Parathyroid adenoma (tissue), 2 donors: ENCODE measurements around the gene NUP205.
A peak's percentile ranks its signal among the peaks of the same experiment; 100 is the strongest.

Experiments
- H2AFZ ChIP-seq: fragments of 300-600 bp; sonication (generic); one replicate; pipeline ENCODE4 v1.7.0; 2017; ENCODE audit warnings: antibody characterized with exemption, mild to moderate bottlenecking
- H3K27ac ChIP-seq: fragments of 300-600 bp; sonication (generic); one replicate; pipeline ENCODE4 v1.7.0; 2017
- H3K27me3 ChIP-seq: fragments of 300-600 bp; sonication (generic); one replicate; pipeline ENCODE4 v1.7.0; 2017; ENCODE audit warnings: low read length; ENCODE audit not compliant: control insufficient read depth, insufficient read depth
- H3K36me3 ChIP-seq: fragments of 300-600 bp; sonication (generic); one replicate; pipeline ENCODE4 v1.7.0; 2017; ENCODE audit warnings: low read length; ENCODE audit not compliant: control insufficient read depth, insufficient read depth
- H3K4me1 ChIP-seq: fragments of 300-600 bp; sonication (generic); one replicate; pipeline ENCODE4 v1.7.0; 2017; ENCODE audit warnings: control low read depth
- H3K4me2 ChIP-seq: fragments of 300-600 bp; sonication (generic); one replicate; pipeline ENCODE4 v1.7.0; 2017; ENCODE audit warnings: low read length
- H3K4me3 ChIP-seq: fragments of 300-600 bp; sonication (generic); one replicate; pipeline ENCODE4 v1.7.0; 2017; ENCODE audit warnings: low read depth, low read length
- H3K79me2 ChIP-seq: fragments of 300-600 bp; sonication (generic); one replicate; pipeline ENCODE4 v1.7.0; 2017; ENCODE audit warnings: control low read depth
- H3K9ac ChIP-seq: fragments of 300-600 bp; sonication (generic); one replicate; pipeline ENCODE4 v1.7.0; 2017; ENCODE audit warnings: mild to moderate bottlenecking
- H3K9me3 ChIP-seq: fragments of 300-600 bp; sonication (generic); one replicate; pipeline ENCODE4 v1.7.0; 2017; ENCODE audit warnings: low read length; ENCODE audit not compliant: control insufficient read depth
- TF ChIP-seq, protein P1 (sequence below): fragments of 300-600 bp; sonication (generic); IDR thresholded peaks from one replicate; pipeline ENCODE4 v1.7.0; 2017; ENCODE audit warnings: antibody characterized with exemption, mild to moderate bottlenecking
- donor health status: primary hyperparathyroidism.

Gene NUP205

DNA sequence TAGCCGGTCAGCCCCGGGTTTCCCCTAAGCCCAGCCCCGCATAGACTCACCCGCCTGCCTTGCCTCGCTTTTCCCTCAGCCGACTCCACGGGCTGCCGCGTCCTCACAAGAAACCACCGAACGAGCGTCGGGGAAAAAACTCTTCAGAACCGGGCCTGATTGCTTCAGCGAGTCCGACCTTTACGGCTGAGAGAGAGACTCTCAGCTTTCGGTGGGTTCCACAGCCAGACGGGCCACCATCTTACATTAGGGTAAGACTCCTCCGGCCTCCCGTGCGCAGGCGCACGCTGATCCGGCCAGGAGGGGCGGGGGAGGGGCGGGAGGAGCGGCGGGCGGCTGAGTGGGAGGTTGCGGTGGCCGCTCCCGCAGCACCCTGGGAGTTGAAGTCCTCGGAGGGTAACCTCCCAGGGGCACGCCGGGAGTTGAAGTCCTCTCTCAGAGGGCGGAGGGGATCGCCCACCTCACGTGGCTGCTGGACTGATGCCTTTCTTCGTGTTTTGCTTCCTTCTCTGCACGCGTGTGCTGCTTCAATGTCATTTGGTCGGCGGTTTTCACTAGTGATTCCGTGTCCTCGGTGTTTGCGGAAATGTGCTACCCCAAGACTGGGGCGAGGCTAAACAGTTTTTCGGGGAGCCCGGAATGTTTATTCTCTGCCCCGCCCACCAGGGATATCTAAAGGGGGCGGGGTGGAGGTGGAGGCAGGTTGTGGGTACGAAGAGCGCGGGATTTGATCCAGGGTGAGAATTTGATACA, 47.7 kb upstream of the NUP205 start, which contains the start of gene CNOT4:
Gene CNOT4, minus strand, starts transcription at position 264 of the 753 bp plus-strand sequence. CDS start 71,771 bp downstream, outside the sequence.
- peak within 1 kb of the TSS; percentile 97 for H3K4me2 ChIP-seq
- peak within 1 kb of the TSS; percentile 77 for H2AFZ ChIP-seq
- peak within 1 kb of the TSS; percentile 98 for H3K4me3 ChIP-seq
- H3K9ac ChIP-seq: peak within 1 kb of the TSS; percentile 15
- peaks cover 30% of the 10 kb centered on the region for H3K79me2 ChIP-seq
- peaks cover 4% of the 10 kb centered on the region for H3K4me1 ChIP-seq
- no peaks in the 10 kb centered on the region for H3K36me3 ChIP-seq
- TF ChIP-seq, protein P1, sequence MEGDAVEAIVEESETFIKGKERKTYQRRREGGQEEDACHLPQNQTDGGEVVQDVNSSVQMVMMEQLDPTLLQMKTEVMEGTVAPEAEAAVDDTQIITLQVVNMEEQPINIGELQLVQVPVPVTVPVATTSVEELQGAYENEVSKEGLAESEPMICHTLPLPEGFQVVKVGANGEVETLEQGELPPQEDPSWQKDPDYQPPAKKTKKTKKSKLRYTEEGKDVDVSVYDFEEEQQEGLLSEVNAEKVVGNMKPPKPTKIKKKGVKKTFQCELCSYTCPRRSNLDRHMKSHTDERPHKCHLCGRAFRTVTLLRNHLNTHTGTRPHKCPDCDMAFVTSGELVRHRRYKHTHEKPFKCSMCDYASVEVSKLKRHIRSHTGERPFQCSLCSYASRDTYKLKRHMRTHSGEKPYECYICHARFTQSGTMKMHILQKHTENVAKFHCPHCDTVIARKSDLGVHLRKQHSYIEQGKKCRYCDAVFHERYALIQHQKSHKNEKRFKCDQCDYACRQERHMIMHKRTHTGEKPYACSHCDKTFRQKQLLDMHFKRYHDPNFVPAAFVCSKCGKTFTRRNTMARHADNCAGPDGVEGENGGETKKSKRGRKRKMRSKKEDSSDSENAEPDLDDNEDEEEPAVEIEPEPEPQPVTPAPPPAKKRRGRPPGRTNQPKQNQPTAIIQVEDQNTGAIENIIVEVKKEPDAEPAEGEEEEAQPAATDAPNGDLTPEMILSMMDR: no peak
- H3K27me3 ChIP-seq: no peaks in the 10 kb centered on the region
- no peaks in the 10 kb centered on the region for H3K9me3 ChIP-seq
- peak within 1 kb of the TSS; percentile 78 for H3K27ac ChIP-seq

GRCh38 chr7:135510592-135511183, 47.0 kb upstream of the NUP205 start:
- H3K27ac ChIP-seq: peak overlapping the region; percentile 78
- H3K4me1 ChIP-seq: peaks cover 4% of the 10 kb centered on the region
- H3K9me3 ChIP-seq: no peaks in the 10 kb centered on the region
- peak overlapping the region; percentile 77 for H2AFZ ChIP-seq
- peak overlapping the region; percentile 97 for H3K4me2 ChIP-seq
- TF ChIP-seq, protein P1: no peak
- peak overlapping the region; percentile 98 for H3K4me3 ChIP-seq
- H3K36me3 ChIP-seq: no peaks in the 10 kb centered on the region
- peaks cover 26% of the 10 kb centered on the region for H3K79me2 ChIP-seq
- no peaks in the 10 kb centered on the region for H3K27me3 ChIP-seq
- H3K9ac ChIP-seq: no peak overlapping the region

DNA sequence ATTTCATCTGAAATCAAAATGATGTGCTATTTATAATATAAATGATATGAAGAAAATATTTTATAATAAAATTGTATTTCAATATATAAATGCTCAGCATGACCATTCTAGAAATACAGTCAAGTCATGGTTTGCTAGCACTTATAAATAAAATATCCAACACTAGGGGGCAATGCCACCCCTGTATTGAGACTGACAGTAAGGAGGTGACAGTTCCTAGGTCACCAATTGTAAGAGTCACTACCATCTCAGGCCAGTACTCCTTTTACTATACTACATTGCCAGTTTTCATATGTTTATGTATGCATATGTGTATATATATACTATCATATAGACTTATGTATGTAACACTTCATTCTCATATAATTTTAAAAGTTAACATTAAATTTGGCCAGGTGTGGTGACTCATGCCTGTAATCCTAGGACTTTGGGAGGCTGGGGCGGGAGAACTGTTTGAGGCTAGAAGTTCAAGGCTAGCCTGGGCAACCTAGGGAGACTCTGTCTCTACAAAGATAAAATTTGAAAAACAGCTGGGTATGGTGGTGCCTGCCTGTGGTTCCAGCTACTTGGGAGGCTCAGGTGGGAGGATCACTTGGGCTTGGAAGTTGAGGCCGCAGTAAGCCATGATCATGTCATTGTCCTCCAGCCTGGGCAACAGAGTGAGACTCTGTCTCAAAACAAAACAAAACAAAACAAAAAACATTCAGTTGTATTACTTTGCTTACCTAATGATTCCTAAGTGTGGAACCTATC, 45.4 kb upstream of the NUP205 start:
- Histone ChIP-seq H3K27me3 (no peaks in the 10 kb centered on the region), H3K4me2 (no peak overlapping the region), H3K4me3 (no peak overlapping the region), H3K9ac (no peak overlapping the region), H3K9me3 (no peaks in the 10 kb centered on the region), H3K79me2 (peaks cover 18% of the 10 kb centered on the region), H2AFZ (no peak overlapping the region), H3K36me3 (no peaks in the 10 kb centered on the region), H3K27ac (no peak overlapping the region), H3K4me1 (peaks cover 4% of the 10 kb centered on the region)
- TF ChIP-seq, protein P1: peak; percentile 37

DNA sequence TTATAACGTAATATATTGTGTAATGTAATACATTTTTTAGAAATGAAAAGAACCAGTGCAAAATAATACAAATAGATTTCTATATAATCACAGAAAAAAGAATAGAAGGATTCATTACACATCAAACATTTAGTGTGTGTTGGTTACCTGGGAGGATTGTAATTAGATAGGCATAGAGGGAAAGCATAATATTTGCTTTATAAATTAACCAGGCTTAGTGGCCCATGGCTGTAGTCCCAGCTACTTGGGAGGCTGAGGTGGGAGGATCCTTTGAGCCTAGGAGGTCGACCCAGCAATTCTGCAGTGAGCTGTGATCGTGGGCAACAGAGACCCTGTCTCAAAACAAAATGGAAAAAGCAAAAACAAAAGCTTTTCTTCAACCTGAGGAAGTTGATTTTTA, 42.9 kb upstream of the NUP205 start:
- Histone ChIP-seq H2AFZ (no peak overlapping the region), H3K9me3 (no peaks in the 10 kb centered on the region), H3K4me1 (peaks cover 4% of the 10 kb centered on the region), H3K4me2 (no peak overlapping the region), H3K9ac (no peak overlapping the region), H3K4me3 (no peak overlapping the region), H3K27me3 (no peaks in the 10 kb centered on the region), H3K79me2 (no peaks in the 10 kb centered on the region), H3K36me3 (no peaks in the 10 kb centered on the region), H3K27ac (no peak overlapping the region)
- TF ChIP-seq, protein P1: no peak
